Mucosa of descending colon (tissue), 3 donors: ENCODE results near the gene CEBPZOS. TPM values are rescaled to one million over a fixed set of nuclear protein-coding genes. Genes with fewer than 3 reads are reported as not detected.

Source experiments
- ATAC-seq: fragments of 200-7000 bp; cut with Tn5 transposase; one replicate; pipeline ENCODE4 v1.9.1; 2020; ENCODE audit warnings: mild to moderate bottlenecking, moderate library complexity
- DNase-seq, 3 donors: peaks; one replicate each; pipeline ENCODE4 v3.0.0-alpha.2; 2020
- H3K36me3 ChIP-seq: fragments of 200-600 bp; one replicate; pipeline ENCODE4 v1.8.0; 2021; ENCODE audit warnings: low read depth, mild to moderate bottlenecking
- H3K4me1 ChIP-seq: fragments of 200-600 bp; one replicate; pipeline ENCODE4 v1.8.0; 2021; ENCODE audit warnings: low read depth, mild to moderate bottlenecking
- H3K4me3 ChIP-seq: fragments of 200-600 bp; one replicate; pipeline ENCODE4 v1.8.0; 2021; ENCODE audit warnings: mild to moderate bottlenecking
- H3K9me3 ChIP-seq: fragments of 200-600 bp; one replicate; pipeline ENCODE4 v1.8.0; 2021; ENCODE audit warnings: mild to moderate bottlenecking
- intact Hi-C, 2 donors: fragments of 100-400 bp; cut with DNase I in 1 of 2; cut with micrococcal nuclease in 1 of 2; formaldehyde crosslinking; loops; one replicate each; pipeline versions ENCODE4 v1.11.0 to v1.11.1; 2022; cut with DNase I, micrococcal nuclease
- total RNA-seq, 3 donors: library from RNA; stranded (reverse); fragmentation: NEBNext Ultra II Directional in 2 of 3; extraction: Animal tissue kit (Norgen Biotek cat#: 25700) in 2 of 3; gene quantifications; one replicate each; pipeline versions ENCODE4 v1.2.1 to v1.2.4, GENCODE V29; 2021 to 2023
- TF ChIP-seq, protein P1 (sequence below): fragments of 200-600 bp; IDR thresholded peaks from one replicate; pipeline ENCODE4 v1.8.0; 2022; ENCODE audit warnings: antibody characterized with exemption, mild to moderate bottlenecking
- donor health status: DM: no; HTN: no; CAD: no; lungs with moderate emphysema.
- donor health status: DM: no; HTN: no; CAD: no.
- donor health status: DM: no; HTN: yes; CAD: no.

CEBPZOS gene
- total RNA-seq, 3 donors from 2014 or later = 34.2 to 50.5 (median 37.8) TPM

DNA sequence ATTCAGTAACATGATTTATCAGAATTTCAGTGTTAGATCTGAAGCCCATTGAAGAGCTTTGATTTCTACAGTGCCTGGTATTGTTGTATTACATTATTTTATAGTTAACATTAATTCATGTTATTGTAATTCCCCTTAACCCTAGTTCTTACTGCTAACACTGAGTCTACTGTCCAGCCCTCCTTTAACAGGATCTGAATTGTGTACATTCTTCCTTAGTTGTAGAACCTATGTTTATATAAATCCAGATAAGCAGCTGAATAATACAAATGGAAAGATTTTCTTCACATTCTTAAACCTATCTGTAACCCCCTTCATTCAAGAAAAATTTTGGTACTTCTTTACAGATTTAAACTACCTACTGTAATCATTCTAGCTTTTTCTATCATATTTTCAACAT, 49.9 kb downstream of the CEBPZOS start:
- Histone ChIP-seq H3K4me3 (no peak overlapping the region), H3K9me3 (no peaks in the 10 kb centered on the region), H3K36me3 (no peaks in the 10 kb centered on the region), H3K4me1 (no peaks in the 10 kb centered on the region)
- no peak for DNase-seq
- intact Hi-C loops = no loop called here
- TF ChIP-seq, protein P1, sequence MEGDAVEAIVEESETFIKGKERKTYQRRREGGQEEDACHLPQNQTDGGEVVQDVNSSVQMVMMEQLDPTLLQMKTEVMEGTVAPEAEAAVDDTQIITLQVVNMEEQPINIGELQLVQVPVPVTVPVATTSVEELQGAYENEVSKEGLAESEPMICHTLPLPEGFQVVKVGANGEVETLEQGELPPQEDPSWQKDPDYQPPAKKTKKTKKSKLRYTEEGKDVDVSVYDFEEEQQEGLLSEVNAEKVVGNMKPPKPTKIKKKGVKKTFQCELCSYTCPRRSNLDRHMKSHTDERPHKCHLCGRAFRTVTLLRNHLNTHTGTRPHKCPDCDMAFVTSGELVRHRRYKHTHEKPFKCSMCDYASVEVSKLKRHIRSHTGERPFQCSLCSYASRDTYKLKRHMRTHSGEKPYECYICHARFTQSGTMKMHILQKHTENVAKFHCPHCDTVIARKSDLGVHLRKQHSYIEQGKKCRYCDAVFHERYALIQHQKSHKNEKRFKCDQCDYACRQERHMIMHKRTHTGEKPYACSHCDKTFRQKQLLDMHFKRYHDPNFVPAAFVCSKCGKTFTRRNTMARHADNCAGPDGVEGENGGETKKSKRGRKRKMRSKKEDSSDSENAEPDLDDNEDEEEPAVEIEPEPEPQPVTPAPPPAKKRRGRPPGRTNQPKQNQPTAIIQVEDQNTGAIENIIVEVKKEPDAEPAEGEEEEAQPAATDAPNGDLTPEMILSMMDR = no peak
- ATAC-seq = no peak

DNA sequence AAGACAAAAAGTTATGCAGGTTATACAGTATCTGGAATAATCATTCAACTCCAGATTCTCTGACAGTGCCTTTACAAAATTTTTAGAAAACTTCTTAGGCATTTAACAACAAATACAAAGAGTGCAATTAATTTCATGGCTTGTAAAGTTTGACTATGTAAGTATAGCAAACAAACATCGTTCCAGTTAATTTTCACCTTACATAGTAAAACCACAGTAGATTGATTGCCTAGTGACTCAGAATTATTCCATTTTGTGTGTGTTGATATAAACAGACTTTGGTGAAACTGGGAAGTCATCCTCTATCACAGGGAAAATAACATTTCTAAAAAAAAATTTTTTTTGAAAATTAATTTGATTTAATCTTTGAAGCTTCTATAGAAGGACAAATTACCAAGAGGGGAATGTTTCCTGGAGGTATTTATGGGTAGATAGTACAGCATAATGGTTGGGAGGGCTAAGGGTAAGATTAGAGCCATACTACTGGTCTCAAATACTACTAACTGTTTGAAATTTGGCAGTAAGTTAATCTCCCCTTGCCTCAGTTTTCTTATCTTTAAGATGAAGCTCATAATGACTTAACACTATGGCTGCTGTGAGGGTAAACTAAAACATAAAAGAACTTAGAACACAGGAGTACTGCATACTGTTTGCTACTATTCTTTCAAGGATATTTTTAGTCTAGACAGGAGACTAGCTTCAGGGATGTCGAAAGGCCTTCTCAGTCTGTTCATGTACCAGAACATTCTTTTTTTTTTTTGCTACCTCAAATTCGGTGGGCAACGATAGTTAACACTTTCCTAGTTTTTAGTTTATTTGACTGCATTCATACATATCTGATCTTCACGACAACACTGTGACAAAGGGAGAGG, 54.8 kb downstream of the CEBPZOS start:
- intact Hi-C loops = no loop called here
- no peaks in the 10 kb centered on the region for H3K36me3 ChIP-seq
- TF ChIP-seq, protein P1 = no peak
- no peak overlapping the region for H3K4me3 ChIP-seq
- H3K9me3 ChIP-seq = no peaks in the 10 kb centered on the region
- no peak for ATAC-seq
- H3K4me1 ChIP-seq = no peaks in the 10 kb centered on the region
- no peak for DNase-seq

Other genes starting within 250 kb of the CEBPZOS start
- gene STRN, start 230.0 kb upstream of the CEBPZOS start, total RNA-seq = 10 to 100 TPM; 36.1 to 45.7 (median 37.7) TPM
- 10 to 100 TPM; 18.1 to 25.5 (median 22.1) TPM for gene HEATR5B, start 112.1 kb upstream of the CEBPZOS start, total RNA-seq
- 1 to 10 TPM; 5.6 to 7.8 (median 6.4) TPM for gene GPATCH11, start 112.0 kb upstream of the CEBPZOS start, total RNA-seq
- 10 to 100 TPM; 27.5 to 48.8 (median 33.2) TPM for gene EIF2AK2, start 39.5 kb upstream of the CEBPZOS start, total RNA-seq
- gene SULT6B1, start 7.8 kb upstream of the CEBPZOS start, total RNA-seq = not detected
- gene CEBPZ, start 35.1 kb downstream of the CEBPZOS start, total RNA-seq = 10 to 100 TPM; 30.8 to 51.5 (median 32.8) TPM
- 10 to 100 TPM; 13.2 to 21.6 (median 14.0) TPM for gene NDUFAF7, start 35.2 kb downstream of the CEBPZOS start, total RNA-seq
- 10 to 100 TPM; 16.0 to 50.1 (median 19.7) TPM for gene PRKD3, start 128.3 kb downstream of the CEBPZOS start, total RNA-seq
- gene QPCT, start 148.1 kb downstream of the CEBPZOS start, total RNA-seq = 10 to 100 TPM in 1 of 3 donors, 1 to 10 TPM in 2; 4.3 to 15.8 (median 6.8) TPM